Measurements from ENCODE around the gene SERP2. TPM values are rescaled to one million over a fixed set of nuclear protein-coding genes. Genes with fewer than 3 reads are reported as not detected.

The SERP2 gene
- total and polyA plus RNA-seq, 8 donors = 1.0 to 255 (median 9.3) TPM; not detected in 1

DNA sequence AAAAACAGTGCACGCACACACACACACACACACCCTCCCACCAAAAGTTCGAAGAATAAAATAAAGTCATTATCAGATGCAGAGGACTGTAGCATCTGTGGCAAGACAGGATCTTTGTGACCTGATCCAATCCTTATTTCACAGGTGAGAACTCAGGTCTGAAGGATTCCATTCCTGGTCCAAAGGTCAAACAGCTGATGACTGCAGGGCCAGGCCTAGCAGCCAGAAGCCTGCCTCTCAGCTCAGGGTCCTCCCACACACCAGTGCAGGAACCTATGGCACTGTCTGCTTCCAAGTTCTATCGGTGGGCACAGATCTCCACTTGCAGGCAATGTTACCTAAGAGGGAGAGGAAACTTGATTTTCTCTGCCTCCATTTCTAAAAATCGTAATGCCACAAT, 57.5 kb downstream of the SERP2 start:
- Histone ChIP-seq H3K36me3 (peaks cover 13 to 26% (median 20%) of the 10 kb centered on the region in 4 donors), H3K4me3 (no peak overlapping the region), H3K9me3 (no peaks in the 10 kb centered on the region), H3K27me3 (no peaks in the 10 kb centered on the region), H3K4me1 (peaks cover 0 to 42% (median 28%) of the 10 kb centered on the region in 4 donors), H3K27ac (peak overlapping the region in 2 of 5 donors; percentile 33 to 97)
- WGBS, 5 donors = 57 to 77% (median 59%) methylated on average over 4 of the region's 4 CpGs
- TF ChIP-seq, protein P1, sequence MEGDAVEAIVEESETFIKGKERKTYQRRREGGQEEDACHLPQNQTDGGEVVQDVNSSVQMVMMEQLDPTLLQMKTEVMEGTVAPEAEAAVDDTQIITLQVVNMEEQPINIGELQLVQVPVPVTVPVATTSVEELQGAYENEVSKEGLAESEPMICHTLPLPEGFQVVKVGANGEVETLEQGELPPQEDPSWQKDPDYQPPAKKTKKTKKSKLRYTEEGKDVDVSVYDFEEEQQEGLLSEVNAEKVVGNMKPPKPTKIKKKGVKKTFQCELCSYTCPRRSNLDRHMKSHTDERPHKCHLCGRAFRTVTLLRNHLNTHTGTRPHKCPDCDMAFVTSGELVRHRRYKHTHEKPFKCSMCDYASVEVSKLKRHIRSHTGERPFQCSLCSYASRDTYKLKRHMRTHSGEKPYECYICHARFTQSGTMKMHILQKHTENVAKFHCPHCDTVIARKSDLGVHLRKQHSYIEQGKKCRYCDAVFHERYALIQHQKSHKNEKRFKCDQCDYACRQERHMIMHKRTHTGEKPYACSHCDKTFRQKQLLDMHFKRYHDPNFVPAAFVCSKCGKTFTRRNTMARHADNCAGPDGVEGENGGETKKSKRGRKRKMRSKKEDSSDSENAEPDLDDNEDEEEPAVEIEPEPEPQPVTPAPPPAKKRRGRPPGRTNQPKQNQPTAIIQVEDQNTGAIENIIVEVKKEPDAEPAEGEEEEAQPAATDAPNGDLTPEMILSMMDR (IDR thresholded peaks at IDR 0.05) = no peak
- no peak for TF ChIP-seq POLR2A (IDR thresholded peaks at IDR 0.05)
- intact Hi-C loops (cut with DNase I; ENCODE audit: low total_unique reads) = no loop called here
- peak in 1 of 2 donors; percentile 79 for DNase-seq

DNA sequence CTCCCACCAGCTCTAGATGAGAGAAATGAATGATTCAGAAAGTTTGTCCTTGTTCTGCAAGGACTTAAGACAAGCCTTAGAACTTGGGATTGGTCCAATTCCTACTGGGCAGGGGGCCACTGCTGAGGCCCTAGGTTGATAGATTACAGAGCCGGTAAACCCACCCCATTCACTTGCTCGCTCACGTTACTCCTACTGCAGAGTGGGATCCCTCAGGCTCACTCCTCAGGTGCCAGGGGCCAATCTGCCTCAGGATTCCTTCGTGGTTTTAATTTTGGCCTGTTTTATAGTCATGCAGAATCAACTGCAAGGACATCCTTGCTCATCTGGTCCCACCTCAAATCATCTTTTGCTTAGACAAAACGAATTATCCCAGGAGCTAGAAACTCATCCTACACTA, 59.0 kb downstream of the SERP2 start:
- Histone ChIP-seq H3K27me3 (no peaks in the 10 kb centered on the region), H3K9me3 (no peaks in the 10 kb centered on the region), H3K4me1 (peaks cover 4 to 57% (median 32%) of the 10 kb centered on the region in 4 donors), H3K27ac (peak overlapping the region; percentile 41 to 98 (median 96)), H3K36me3 (peaks cover 13 to 24% (median 20%) of the 10 kb centered on the region in 4 donors), H3K4me3 (peak overlapping the region; percentile 63 to 86 (median 69))
- 33 to 46% (median 38%) methylated on average over 5 of the region's 5 CpGs for WGBS, 5 donors
- no peak for DNase-seq
- intact Hi-C loops (cut with DNase I; ENCODE audit: low total_unique reads) = no loop called here
- TF ChIP-seq, protein P1 (IDR thresholded peaks at IDR 0.05) = no peak
- TF ChIP-seq POLR2AphosphoS5 (IDR thresholded peaks at IDR 0.05) = peak in 1 of 3 donors; percentile 33

DNA sequence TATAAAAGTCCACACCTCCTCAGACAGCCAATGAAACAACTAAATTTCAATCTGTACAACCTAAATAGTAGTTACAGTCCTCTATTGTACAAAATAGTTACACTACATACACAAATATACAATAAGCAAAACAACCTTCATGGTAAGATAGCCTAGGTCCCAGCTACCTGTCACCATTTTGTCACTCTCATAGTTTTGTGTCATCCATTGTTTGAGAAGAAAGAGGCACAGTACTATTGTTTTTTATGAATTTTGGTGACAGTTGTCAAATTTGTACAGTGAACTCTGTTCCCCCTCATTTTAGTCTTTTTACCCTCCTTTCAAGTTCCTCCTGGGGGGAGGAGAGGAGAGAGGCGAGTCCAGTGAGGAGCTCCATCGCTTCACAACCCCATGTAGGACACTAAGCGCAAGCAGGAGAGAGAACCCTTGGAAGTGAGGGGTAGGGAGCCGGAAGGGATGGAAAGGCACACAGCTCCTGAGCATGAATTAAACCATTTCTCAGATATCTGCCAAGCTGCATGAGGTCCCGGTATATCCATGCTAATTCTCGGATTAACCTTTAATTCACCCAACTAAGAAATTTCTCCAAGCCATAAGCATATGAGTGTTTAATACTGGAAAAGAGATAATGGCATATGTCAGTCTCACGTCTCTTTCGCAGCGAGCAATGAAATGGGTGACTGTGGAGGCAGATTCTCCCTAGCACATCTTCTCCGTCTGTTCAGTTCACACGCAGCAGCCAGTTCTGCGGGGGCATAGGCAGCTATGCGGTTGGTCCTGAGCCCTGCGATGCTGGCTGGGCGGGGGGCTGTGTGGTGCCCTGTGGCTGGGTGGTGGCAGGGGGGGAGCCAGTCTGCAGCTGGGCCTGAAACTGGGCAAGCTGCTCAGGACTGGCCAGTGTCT, 60.5 kb downstream of the SERP2 start:
- intact Hi-C loops (cut with DNase I; ENCODE audit: low total_unique reads) = no loop called here
- Histone ChIP-seq H3K27ac (peak overlapping the region; percentile 69 to 98 (median 96)), H3K36me3 (peaks cover 13 to 22% (median 20%) of the 10 kb centered on the region in 4 donors), H3K4me3 (peak overlapping the region; percentile 63 to 86 (median 69)), H3K27me3 (no peaks in the 10 kb centered on the region), H3K4me1 (peaks cover 7 to 65% (median 35%) of the 10 kb centered on the region in 4 donors), H3K9me3 (no peaks in the 10 kb centered on the region)
- TF ChIP-seq POLR2AphosphoS5 (IDR thresholded peaks at IDR 0.05) (no peak), POLR2A (IDR thresholded peaks at IDR 0.05) (no peak), EP300 (IDR thresholded peaks at IDR 0.05) (no peak)
- 25 to 44% (median 37%) methylated on average over 12 to 15 of the region's 15 CpGs for WGBS, 5 donors
- DNase-seq = peak in 1 of 2 donors; percentile 56

DNA sequence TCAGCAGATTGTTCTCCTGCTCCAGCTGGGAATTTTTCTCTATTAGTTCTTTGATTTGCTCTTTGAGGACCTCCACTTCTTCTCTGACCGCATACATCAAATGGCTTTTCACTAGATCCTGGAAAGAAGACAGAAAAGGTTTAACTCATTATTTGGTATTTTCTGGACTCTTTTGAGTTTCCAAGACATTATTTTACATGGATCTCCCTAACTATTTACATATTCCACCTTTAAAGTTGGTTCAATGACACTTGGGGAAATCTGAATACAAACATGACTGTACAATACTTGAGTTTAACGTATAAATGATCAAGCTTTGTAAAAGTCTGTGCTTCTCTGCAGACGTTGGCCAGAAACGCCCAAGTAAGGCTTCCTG, 61.1 kb downstream of the SERP2 start:
- Histone ChIP-seq H3K27me3 (no peaks in the 10 kb centered on the region), H3K9me3 (no peaks in the 10 kb centered on the region), H3K27ac (peak overlapping the region; percentile 93 to 98 (median 96)), H3K4me3 (peak overlapping the region; percentile 63 to 86 (median 69)), H3K4me1 (peaks cover 7 to 72% (median 38%) of the 10 kb centered on the region in 4 donors), H3K36me3 (peaks cover 13 to 22% (median 20%) of the 10 kb centered on the region in 4 donors)
- DNase-seq = no peak
- intact Hi-C loops (cut with DNase I; ENCODE audit: low total_unique reads) = loop anchor here (5.0 kb wide), 1 partner anchor 382 kb away; no protein-coding TSS in a partner anchor
- TF ChIP-seq POLR2AphosphoS5 (IDR thresholded peaks at IDR 0.05) = no peak
- no peak for TF ChIP-seq POLR2A (IDR thresholded peaks at IDR 0.05)
- TF ChIP-seq, protein P1 (IDR thresholded peaks at IDR 0.05) = no peak
- TF ChIP-seq EP300 (IDR thresholded peaks at IDR 0.05) = no peak
- 3 to 7% (median 5%) methylated on average over 4 of the region's 4 CpGs for WGBS, 5 donors
